IMR-90 (cell line): ENCODE data around the gene SOS1. TPM values are rescaled to one million over a fixed set of nuclear protein-coding genes. Genes with fewer than 3 reads are reported as not detected.
A peak's percentile ranks its signal among the peaks of the same experiment; 100 is the strongest.

Source experiments
- ATAC-seq: fragments of 200-7000 bp; cut with Tn5 transposase; 2 replicates; pipeline ENCODE4 v1.9.1; 2020; ENCODE audit warnings: low read depth, mild to moderate bottlenecking, moderate library complexity
- BruUV-seq: library from RNA; stranded (reverse); fragments of 400-500 nt; replicated peaks from 2 replicates; lab custom pipeline; 2021; lab: Mats Ljungman, UMichigan
- CTCF ChIA-PET: fragments of 300-600 bp; formaldehyde crosslinking; extraction: SDS; loops from one replicate; lab custom pipeline; 2021; ENCODE audit warnings: antibody characterized with exemption; lab: Yijun Ruan, JAX
- POLR2A ChIA-PET: fragments of 300-600 bp; sonication (Branson Sonifier 250); formaldehyde crosslinking; loops from one replicate; lab custom pipeline; 2022; ENCODE audit warnings: antibody characterized with exemption; ENCODE audit not compliant: unreplicated experiment; lab: Charles Lee
- DNase-seq: peaks from one replicate; pipeline ENCODE4 v3.0.0; 2013
- H2AFZ ChIP-seq: replicated peaks from 2 replicates; pipeline ENCODE3; 2013; ENCODE audit warnings: low read length, mild to moderate bottlenecking; ENCODE audit not compliant: poor library complexity
- H2AK5ac ChIP-seq: 2 replicates; pipeline ENCODE4 v1.6.1; 2013; ENCODE audit warnings: low read depth, low read length, inconsistent platforms
- H2AK9ac ChIP-seq: replicated peaks from 2 replicates; pipeline ENCODE3; 2013; ENCODE audit warnings: mild to moderate bottlenecking, low read depth, low read length, moderate library complexity; ENCODE audit not compliant: poor library complexity
- H2BK120ac ChIP-seq: 2 replicates; pipeline ENCODE4 v1.6.1; 2013; ENCODE audit warnings: low read depth, low read length, inconsistent platforms
- H2BK15ac ChIP-seq: 3 replicates; pipeline ENCODE4 v1.6.1; 2013; ENCODE audit warnings: low read depth, low read length, inconsistent platforms
- H2BK20ac ChIP-seq: 2 replicates; pipeline ENCODE4 v1.6.1; 2013; ENCODE audit warnings: low read depth, mild to moderate bottlenecking, inconsistent platforms, low read length, moderate library complexity
- H2BK5ac ChIP-seq: 2 replicates; pipeline ENCODE4 v1.6.1; 2013; ENCODE audit warnings: mild to moderate bottlenecking, low read depth, low read length, inconsistent platforms; ENCODE audit not compliant: poor library complexity, severe bottlenecking
- H3K14ac ChIP-seq: replicated peaks from 2 replicates; pipeline ENCODE4 v1.6.1; 2013; ENCODE audit warnings: low read depth, low read length, inconsistent platforms
- H3K18ac ChIP-seq: 2 replicates; pipeline ENCODE4 v1.6.1; 2013; ENCODE audit warnings: low read depth, low read length, control low read depth
- H3K23ac ChIP-seq: 2 replicates; pipeline ENCODE4 v1.6.1; 2013; ENCODE audit warnings: low read depth, low read length, inconsistent platforms
- H3K27ac ChIP-seq: 2 replicates; pipeline ENCODE4 v1.5.1; 2013; ENCODE audit warnings: mild to moderate bottlenecking, control low read depth, low read length; ENCODE audit not compliant: insufficient read depth
- H3K27me3 ChIP-seq: 2 replicates; pipeline ENCODE4 v1.6.1; 2013; ENCODE audit warnings: low read length; ENCODE audit not compliant: control insufficient read depth, insufficient read depth
- H3K36me3 ChIP-seq: 2 replicates; pipeline ENCODE4 v1.6.1; 2013; ENCODE audit warnings: low read length, mixed read lengths; ENCODE audit not compliant: control insufficient read depth, insufficient read depth
- H3K4ac ChIP-seq: 2 replicates; pipeline ENCODE4 v1.6.1; 2013; ENCODE audit warnings: low read depth, low read length, inconsistent platforms
- H3K4me1 ChIP-seq: 2 replicates; pipeline ENCODE4 v1.6.1; 2013; ENCODE audit warnings: low read length, mixed read lengths; ENCODE audit not compliant: control insufficient read depth, insufficient read depth
- H3K4me2 ChIP-seq: 2 replicates; pipeline ENCODE4 v1.6.1; 2013; ENCODE audit warnings: low read depth, mild to moderate bottlenecking, control low read depth, low read length, moderate library complexity
- H3K4me3 ChIP-seq: 2 replicates; pipeline ENCODE4 v1.5.1; 2013; ENCODE audit warnings: low read depth, mild to moderate bottlenecking, control low read depth, low read length, moderate library complexity; ENCODE audit not compliant: insufficient read depth
- H3K56ac ChIP-seq: 2 replicates; pipeline ENCODE4 v1.6.1; 2013; ENCODE audit warnings: low read length, inconsistent platforms; ENCODE audit not compliant: insufficient read depth; ENCODE audit errors: extremely low read depth
- H3K79me1 ChIP-seq, 2 experiments: 2 replicates each; pipeline ENCODE4 v1.6.1; 2013; ENCODE audit warnings: low read length in 2 of 2, inconsistent platforms in 1 of 2, low read depth in 1 of 2
- H3K9ac ChIP-seq: 2 replicates; pipeline ENCODE4 v1.6.1; 2013; ENCODE audit warnings: low read depth, low read length, control low read depth
- H3K9me1 ChIP-seq: 2 replicates; pipeline ENCODE4 v1.6.1; 2013; ENCODE audit warnings: low read length, inconsistent platforms; ENCODE audit not compliant: insufficient read depth
- H3K9me3 ChIP-seq: 2 replicates; pipeline ENCODE4 v1.6.1; 2013; ENCODE audit warnings: low read length; ENCODE audit not compliant: control insufficient read depth, insufficient read depth
- H4K20me1 ChIP-seq: 2 replicates; pipeline ENCODE4 v1.6.1; 2013; ENCODE audit warnings: low read length, inconsistent platforms; ENCODE audit not compliant: insufficient read depth
- H4K5ac ChIP-seq: 2 replicates; pipeline ENCODE4 v1.6.1; 2013; ENCODE audit warnings: mild to moderate bottlenecking, low read depth, low read length, control low read depth
- H4K8ac ChIP-seq, 2 experiments: 2 replicates each; pipeline ENCODE4 v1.6.1; 2013; ENCODE audit warnings: low read depth in 2 of 2, low read length in 2 of 2, control low read depth in 1 of 2, inconsistent platforms in 1 of 2
- H4K91ac ChIP-seq: 2 replicates; pipeline ENCODE4 v1.6.1; 2013; ENCODE audit warnings: low read depth, low read length, inconsistent platforms; ENCODE audit not compliant: insufficient read depth
- BHLHE40 ChIP-seq: fragments of 150-350 bp; IDR thresholded peaks from 2 replicates; pipeline ENCODE4 v1.6.1; 2016; ENCODE audit warnings: mild to moderate bottlenecking, low read depth, low read length
- CEBPB ChIP-seq: IDR thresholded peaks from 2 replicates; pipeline ENCODE4 v1.6.1; 2012; ENCODE audit warnings: low read depth, low read length, improper control_type of control experiment
- CHD1 ChIP-seq: IDR thresholded peaks from 2 replicates; pipeline ENCODE4 v1.6.1; 2012; ENCODE audit warnings: low read depth, low read length, improper control_type of control experiment
- ELK1 ChIP-seq: fragments of 150-350 bp; IDR thresholded peaks from 2 replicates; pipeline ENCODE4 v1.6.1; 2016; ENCODE audit warnings: low read depth, mild to moderate bottlenecking, low read length, moderate library complexity, borderline replicate concordance
- FOS ChIP-seq: fragments of 150-350 bp; IDR thresholded peaks from 2 replicates; pipeline ENCODE4 v1.6.1; 2016; ENCODE audit warnings: low read depth, low read length
- MAFK ChIP-seq: IDR thresholded peaks from 2 replicates; pipeline ENCODE4 v1.6.1; 2012; ENCODE audit warnings: low read depth, low read length, improper control_type of control experiment
- MAZ ChIP-seq: IDR thresholded peaks from 2 replicates; pipeline ENCODE4 v1.6.1; 2012; ENCODE audit warnings: low read depth, mild to moderate bottlenecking, low read length, improper control_type of control experiment, moderate library complexity, borderline replicate concordance
- MXI1 ChIP-seq: IDR thresholded peaks from 2 replicates; pipeline ENCODE4 v1.6.1; 2012; ENCODE audit warnings: low read depth, mild to moderate bottlenecking, low read length, moderate library complexity, borderline replicate concordance
- NFE2L2 ChIP-seq: fragments of 150-350 bp; IDR thresholded peaks from 2 replicates; pipeline ENCODE4 v1.6.1; 2016; ENCODE audit warnings: low read depth, mild to moderate bottlenecking, low read length
- POLR2A ChIP-seq: IDR thresholded peaks from 2 replicates; pipeline ENCODE4 v1.6.1; 2012; ENCODE audit warnings: mild to moderate bottlenecking, low read depth, low read length
- RAD21 ChIP-seq: IDR thresholded peaks from 2 replicates; pipeline ENCODE4 v1.6.1; 2012; ENCODE audit warnings: low read length, improper control_type of control experiment
- RCOR1 ChIP-seq: IDR thresholded peaks from 2 replicates; pipeline ENCODE4 v1.6.1; 2012; ENCODE audit warnings: mild to moderate bottlenecking, low read length, improper control_type of control experiment; ENCODE audit not compliant: insufficient replicate concordance
- RFX5 ChIP-seq: IDR thresholded peaks from 2 replicates; pipeline ENCODE4 v1.8.0; 2012; ENCODE audit warnings: low read depth, mild to moderate bottlenecking, low read length, moderate library complexity
- SMC3 ChIP-seq: fragments of 150-350 bp; IDR thresholded peaks from 2 replicates; pipeline ENCODE4 v1.6.1; 2016; ENCODE audit warnings: low read depth, mild to moderate bottlenecking, antibody characterized with exemption, low read length, moderate library complexity
- USF2 ChIP-seq: fragments of 150-350 bp; IDR thresholded peaks from 2 replicates; pipeline ENCODE4 v1.6.1; 2017; ENCODE audit warnings: mild to moderate bottlenecking, antibody characterized with exemption, low read length, low read depth
- WGBS, 2 experiments: methylation state at CpG; one replicate each; pipeline versions ENCODE4 v1.1.5 to v1.1.7; 2013; ENCODE audit warnings: missing lambda C conversion rate in 2 of 2; ENCODE audit not compliant: insufficient read length in 1 of 2; ENCODE audit errors: extremely low coverage in 2 of 2; 5-methylcytosine and 5-hydroxymethylcytosine counted together
- dilution Hi-C: fragments of 300-500 bp; cut with HindIII; formaldehyde crosslinking; loops from one replicate; pipeline ENCODE4 v1.14.3; 2018; ENCODE audit warnings: low sequenced_read_pairs; ENCODE audit not compliant: unreplicated experiment
- in situ Hi-C: fragments of 300-500 bp; cut with MboI; formaldehyde crosslinking; loops from 3 replicates; pipeline ENCODE4 v1.14.3; 2019; ENCODE audit warnings: low sequenced_read_pairs, inconsistent platforms, mixed read lengths
- intact Hi-C: fragments of 100-400 bp; cut with micrococcal nuclease; formaldehyde crosslinking; loops from 2 replicates; pipeline ENCODE4 v1.10.0; 2022
- polyA plus RNA-seq, 3 experiments: library from polyadenylated mRNA; depleted of rRNA; stranded (reverse); fragments of >200 nt; gene quantifications; 2 replicates each; pipeline ENCODE4 v1.2.3, GENCODE V29; 2012; ENCODE audit warnings: low replicate concordance in 1 of 3
- total RNA-seq: library from RNA; depleted of rRNA; stranded (reverse); fragments of >200 nt; gene quantifications from 2 replicates; pipeline ENCODE4 v1.2.3, GENCODE V29; 2012

SOS1 gene
- total and polyA plus RNA-seq, 2 of the 4 experiments (the other 2 are of a cell fraction), result 8.2 to 11.2 TPM

GRCh38 chr2:38959938-38960608 is 160.8 kb downstream of the SOS1 start:
- BruUV-seq, result no TSS peak
- Histone ChIP-seq H3K9me1 (no peaks in the 10 kb centered on the region), H3K4me2 (peak overlapping the region; percentile 94), H2BK120ac (no peak overlapping the region), H3K4ac (peak overlapping the region; percentile 34), H4K91ac (no peak overlapping the region), H2AK5ac (no peak overlapping the region), H4K8ac (peak overlapping the region; percentile 87; a peak in 3 of 4 replicates), H3K9me3 (peaks cover 4% of the 10 kb centered on the region; the same call in 1 of the 2 replicates), H3K9ac (peak overlapping the region; percentile 75), H3K4me1 (no peaks in the 10 kb centered on the region; the same call in 1 of the 2 replicates), H3K18ac (no peak overlapping the region), H2AFZ (peak overlapping the region; percentile 88), H3K27me3 (peaks cover 11% of the 10 kb centered on the region), H3K36me3 (no peaks in the 10 kb centered on the region), H3K79me1 (no peaks in the 10 kb centered on the region), H2BK20ac (no peak overlapping the region), H3K4me3 (peak overlapping the region; percentile 73), H3K27ac (no peak overlapping the region; the same call in 1 of the 2 replicates), H2BK15ac (no peak overlapping the region), H3K56ac (no peak overlapping the region), H2AK9ac (peak overlapping the region; percentile 11), H3K14ac (peak overlapping the region; percentile 71), H3K23ac (0 out of 2 replicates have a peak overlapping the region, but pooled peaks have one; percentile 49), H2BK5ac (no peak overlapping the region), H4K20me1 (no peaks in the 10 kb centered on the region), H4K5ac (peak overlapping the region; percentile 96)
- ATAC-seq (peak; percentile 98), DNase-seq (peak; percentile 85)
- in situ Hi-C loops, result no loop called here
- POLR2A ChIA-PET, result no interaction called here
- dilution Hi-C loops, result no loop called here
- WGBS, 2 experiments, result 13% methylated on average over 58 of the region's 97 CpGs; no CpG with 5 or more reads in 1 of the 2 experiments
- intact Hi-C loops, result no loop called here
- CTCF ChIA-PET, result interaction anchor here (1.5 kb wide), 1 partner anchor 13 kb away, joined by 10 read pairs; no protein-coding TSS in a partner anchor
- TF ChIP-seq RCOR1 (no peak), ELK1 (no peak), NFE2L2 (no peak), MXI1 (0 out of 2 replicates have a peak, but pooled peaks have one; percentile 64), CEBPB (no peak), POLR2A (no peak), SMC3 (no peak), CHD1 (no peak), USF2 (0 out of 2 replicates have a peak, but pooled peaks have one; percentile 16), MAZ (no peak; the same call in 1 of the 2 replicates), RAD21 (no peak), BHLHE40 (peak; percentile 88), MAFK (no peak), FOS (no peak), RFX5 (no peak)
